RWPE1 (cell line): Measurements from ENCODE around the gene CCBE1.

Source experiments
- CTCF ChIA-PET: fragments of 350-600 bp; sonication (Branson Sonifier 250); formaldehyde crosslinking; extraction: SDS; loops from one replicate; lab custom pipeline; 2021; lab: Yijun Ruan, JAX
- POLR2A ChIA-PET: fragments of 400-600 bp; formaldehyde crosslinking; extraction: SDS; loops from one replicate; lab custom pipeline; 2020; ENCODE audit warnings: antibody characterized with exemption; ENCODE audit not compliant: low non-redundant PET; lab: Yijun Ruan, JAX
- DNase-seq: peaks from one replicate; pipeline ENCODE4 v3.0.0; 2012; ENCODE audit warnings: low spot score
- H3K27ac ChIP-seq: fragments of 450-650 bp; 2 replicates; pipeline ENCODE4 v1.5.1; 2017
- CTCF ChIP-seq: fragments of 450-650 bp; conservative IDR thresholded peaks from 2 replicates; pipeline ENCODE4 v1.5.1; 2017; ENCODE audit warnings: low read depth, mild to moderate bottlenecking

Gene CCBE1

GRCh38 chr18:59573962-59574361, 123.3 kb downstream of the CCBE1 start:
- POLR2A ChIA-PET, result no interaction called here
- H3K27ac ChIP-seq, result no peak overlapping the region
- no peak for DNase-seq
- CTCF ChIA-PET, result no interaction called here
- TF ChIP-seq CTCF, result no peak

- ChIA-PET CTCF (no interaction called here), POLR2A (no interaction called here)
- no peak overlapping the region for H3K27ac ChIP-seq
- TF ChIP-seq CTCF, result no peak
- DNase-seq, result no peak
Measured at GRCh38 chr18:59571902-59572301, 125.3 kb downstream of the CCBE1 start.

- CTCF ChIA-PET, result no interaction called here
- POLR2A ChIA-PET, result no interaction called here
- H3K27ac ChIP-seq, result no peak overlapping the region
- no peak for TF ChIP-seq CTCF
- no peak for DNase-seq
Measured at GRCh38 chr18:59570796-59571195, 126.4 kb downstream of the CCBE1 start.

GRCh38 chr18:59570101-59570775, 127.0 kb downstream of the CCBE1 start:
- DNase-seq, result no peak
- POLR2A ChIA-PET, result no interaction called here
- H3K27ac ChIP-seq, result no peak overlapping the region
- TF ChIP-seq CTCF, result no peak
- CTCF ChIA-PET, result interaction anchor here (0.6 kb wide), 1 partner anchor 243 kb away, joined by 4 read pairs; no protein-coding TSS in a partner anchor

- TF ChIP-seq CTCF, result no peak
- ChIA-PET POLR2A (no interaction called here), CTCF (interaction anchor here (0.9 kb wide), 1 partner anchor 318 kb away, joined by 3 read pairs; no protein-coding TSS in a partner anchor)
- no peak for DNase-seq
- H3K27ac ChIP-seq, result no peak overlapping the region
Measured at GRCh38 chr18:59569390-59569791, 127.8 kb downstream of the CCBE1 start.

- POLR2A ChIA-PET, result no interaction called here
- CTCF ChIA-PET, result no interaction called here
Measured at GRCh38 chr18:59567431-59567830, 129.8 kb downstream of the CCBE1 start.

More at GRCh38 chr18:59567431-59567830, 129.8 kb downstream of the CCBE1 start:
- no peak for DNase-seq
- no peak overlapping the region for H3K27ac ChIP-seq
- TF ChIP-seq CTCF, result no peak
